NCI-H1436 treated with DMSO at 0.1 percent for 48 hours (cell line): ENCODE data around the gene REV1.
"Not testable (repeated sequence)": the region's sequence is repeated elsewhere in the genome, so short reads cannot be mapped to it uniquely, and the experiment has no call there.

Source experiments
- DNase-seq: peaks from one replicate; lab custom pipeline; 2025; lab: John Stamatoyannopoulos, UW

REV1 gene

GRCh38 chr2:99485824-99486223 is 4.0 kb downstream of the REV1 start:
- DNase-seq = no peak

GRCh38 chr2:99485411-99485810 is 4.4 kb downstream of the REV1 start:
- DNase-seq = no peak

- no peak for DNase-seq
These were observed 5.6 kb downstream of the REV1 start for GRCh38 chr2:99484205-99484604.

- DNase-seq = no peak
These were observed 7.9 kb downstream of the REV1 start for GRCh38 chr2:99481941-99482340.

GRCh38 chr2:99481527-99481926 is 8.3 kb downstream of the REV1 start:
- no peak for DNase-seq

GRCh38 chr2:99480390-99480789 is 9.4 kb downstream of the REV1 start:
- no peak for DNase-seq

GRCh38 chr2:99478632-99479031 is 11.2 kb downstream of the REV1 start:
- DNase-seq = no peak

- DNase-seq = no peak
These were observed 12.8 kb downstream of the REV1 start for GRCh38 chr2:99477054-99477453.

- no peak for DNase-seq
These were observed 13.2 kb downstream of the REV1 start for GRCh38 chr2:99476629-99477028.

GRCh38 chr2:99475095-99475494 is 14.7 kb downstream of the REV1 start:
- not testable (repeated sequence) for DNase-seq

- no peak for DNase-seq
These were observed 16.2 kb downstream of the REV1 start for GRCh38 chr2:99473518-99474083.

GRCh38 chr2:99472600-99472960 is 17.2 kb downstream of the REV1 start:
- DNase-seq = no peak

- DNase-seq = no peak
These were observed 17.9 kb downstream of the REV1 start for GRCh38 chr2:99471654-99472599.

GRCh38 chr2:99470957-99471356 is 18.9 kb downstream of the REV1 start:
- DNase-seq = no peak

GRCh38 chr2:99470459-99470858 is 19.4 kb downstream of the REV1 start:
- DNase-seq = not testable (repeated sequence)

GRCh38 chr2:99469394-99469793 is 20.4 kb downstream of the REV1 start:
- DNase-seq = no peak

- no peak for DNase-seq
These were observed 21.7 kb downstream of the REV1 start for GRCh38 chr2:99468155-99468554.

- DNase-seq = no peak
These were observed 22.4 kb downstream of the REV1 start for GRCh38 chr2:99467390-99467789.

- no peak for DNase-seq
These were observed 27.9 kb downstream of the REV1 start for GRCh38 chr2:99461828-99462483.

- DNase-seq = no peak
These were observed 31.3 kb downstream of the REV1 start for GRCh38 chr2:99458529-99458928.

GRCh38 chr2:99451686-99452085 is 38.1 kb downstream of the REV1 start:
- DNase-seq = no peak

- no peak for DNase-seq
These were observed 38.5 kb downstream of the REV1 start for GRCh38 chr2:99451280-99451679.

GRCh38 chr2:99450199-99450598 is 39.6 kb downstream of the REV1 start:
- no peak for DNase-seq
